A549 treated with CORT108297 at 1 μM for 4 hours (cell line): Measurements from ENCODE around the gene KCNK13. TPM values are rescaled to one million over a fixed set of nuclear protein-coding genes. Genes with fewer than 3 reads are reported as not detected.

Experiments
- total RNA-seq: library from RNA; stranded (reverse); fragments of 200-300 nt; extraction: Qiagen RNA extraction; gene quantifications from 5 replicates; pipeline ENCODE4 v1.2.3, GENCODE V29; 2022

The KCNK13 gene
- 0.03 to 0.17 TPM (median 0.14 TPM) in 5 replicates for total RNA-seq

GRCh38 chr14:90061685-90062126 lies at the start of gene KCNK13:
TSS of gene KCNK13 (plus strand) at chr14:90061994. CDS start at chr14:90062206, 212 bp downstream.

Other genes with a start within 250 kb of the KCNK13 start
- gene EFCAB11, start 107.3 kb upstream of the KCNK13 start, total RNA-seq: 12.1 to 13.6 TPM (median 13.0 TPM) in 5 replicates
- gene TDP1, start 106.1 kb upstream of the KCNK13 start, total RNA-seq: 11.0 to 16.7 TPM (median 14.2 TPM) in 5 replicates
- gene PSMC1, start 194.6 kb downstream of the KCNK13 start, total RNA-seq: 208 to 393 TPM (median 221 TPM) in 5 replicates